T-helper 22 cell (primary cell): ENCODE results near the gene PRKD2.
"Not testable (repeated sequence)": the region's sequence is repeated elsewhere in the genome, so short reads cannot be mapped to it uniquely, and the experiment has no call there.

Experiments
- DNase-seq: peaks from one replicate; pipeline ENCODE4 v3.0.0-alpha.2; 2020; ENCODE audit warnings: low read depth

The PRKD2 gene

GRCh38 chr19:46631481-46631880, 85.4 kb downstream of the PRKD2 start:
- DNase-seq: no peak

GRCh38 chr19:46630586-46631205, 86.2 kb downstream of the PRKD2 start:
- no peak for DNase-seq

DNA sequence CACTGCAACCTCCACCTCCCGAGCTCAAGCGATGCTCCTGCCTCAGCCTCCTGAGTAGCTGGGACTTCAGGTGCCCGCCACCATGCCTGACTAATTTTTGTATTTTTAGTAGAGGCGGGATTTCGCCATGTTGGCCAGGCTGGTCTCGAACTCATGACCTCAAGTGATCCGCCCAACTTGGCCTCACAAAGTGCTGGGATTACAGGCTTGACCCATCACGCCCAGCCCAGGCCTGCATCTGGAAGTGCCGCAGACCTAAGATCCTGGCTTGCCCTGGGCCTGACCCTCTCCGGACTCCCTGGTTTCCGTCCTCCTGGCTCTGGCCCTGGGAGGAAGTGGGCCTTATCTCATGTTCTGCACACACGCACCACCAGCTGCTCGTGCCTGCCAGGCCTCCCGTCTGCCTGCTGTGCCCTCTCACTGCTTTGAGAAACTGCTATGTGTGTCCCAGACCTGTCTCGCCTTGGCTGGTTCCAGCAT, 87.3 kb downstream of the PRKD2 start:
- no peak for DNase-seq

DNA sequence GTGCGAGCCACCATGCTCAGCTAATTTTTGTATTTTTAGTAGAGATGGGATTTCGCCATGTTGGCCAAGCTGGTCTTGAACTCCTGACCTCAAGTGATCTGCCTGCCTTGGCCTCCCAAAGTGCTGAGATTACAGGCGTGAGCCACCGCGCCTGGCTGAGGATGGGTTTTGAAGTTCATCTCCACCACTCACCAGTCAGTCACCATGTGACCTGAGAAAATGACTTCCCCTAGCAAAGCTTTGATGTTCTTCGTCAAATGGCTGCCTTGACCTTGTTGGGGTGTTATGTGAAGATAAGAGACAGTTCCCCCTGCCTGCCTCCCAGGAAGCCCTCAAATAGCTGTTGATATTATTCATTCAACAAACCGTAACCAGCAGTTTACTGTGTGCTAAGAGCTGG, 87.9 kb downstream of the PRKD2 start:
- not testable (repeated sequence) for DNase-seq

GRCh38 chr19:46626446-46626845, 90.5 kb downstream of the PRKD2 start:
- no peak for DNase-seq

DNA sequence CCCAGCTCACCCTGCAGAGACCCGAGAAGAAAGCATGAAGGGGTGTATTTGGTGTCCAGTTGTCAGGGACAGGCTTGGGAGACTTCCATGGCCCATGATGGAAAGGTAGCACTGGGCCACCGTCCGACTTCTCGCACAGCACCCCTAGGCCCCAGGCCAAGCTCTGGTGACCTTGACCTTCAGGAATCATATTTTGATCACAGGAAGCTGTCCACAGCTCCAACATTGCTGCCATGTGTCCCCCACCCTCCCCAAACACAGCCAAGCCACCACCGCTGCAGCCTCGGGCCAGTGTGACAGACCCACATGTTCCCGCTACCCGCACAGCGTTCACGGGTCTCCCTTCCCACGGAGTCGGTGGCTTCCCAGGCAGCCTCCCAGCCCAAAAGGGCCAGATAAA, 91.2 kb downstream of the PRKD2 start:
- DNase-seq: no peak

DNA sequence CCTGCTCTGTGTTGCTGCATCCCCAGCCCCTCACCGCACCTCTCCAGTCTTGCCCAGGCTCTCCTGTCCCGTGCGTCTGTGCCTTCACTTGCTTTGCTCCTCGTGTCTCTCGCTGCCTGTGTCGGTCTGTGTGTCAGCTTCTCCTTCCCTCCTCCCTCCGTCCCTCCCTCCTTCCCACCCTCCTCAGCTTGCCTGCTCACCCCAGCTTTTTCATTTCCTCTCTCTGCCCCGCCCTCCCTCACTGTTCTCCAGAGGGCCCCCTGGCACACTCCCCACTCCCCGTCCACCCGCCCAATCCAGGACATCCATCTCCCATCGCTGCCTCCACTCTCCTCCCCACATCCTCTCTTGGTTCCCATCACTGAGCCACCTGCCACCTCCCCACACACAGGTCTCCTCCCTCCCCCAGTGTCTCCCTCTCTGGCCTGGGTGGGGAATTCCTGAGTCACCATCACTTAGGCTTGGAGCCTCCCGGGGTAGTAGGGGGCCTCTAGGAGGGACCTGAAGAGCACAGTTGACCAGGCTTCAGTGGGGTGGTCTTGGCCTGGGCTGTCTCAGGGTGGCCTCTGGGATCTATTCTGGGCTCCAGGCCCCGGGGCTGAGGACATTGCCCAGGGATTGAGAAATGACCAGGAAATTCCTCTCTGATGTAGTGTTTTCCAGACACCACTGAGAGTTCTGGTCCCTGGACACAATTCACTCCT, 91.8 kb downstream of the PRKD2 start, which contains the start of gene PTGIR:
PTGIR (minus strand) TSS at position 132 of the 704 bp plus-strand sequence. CDS start 864 bp downstream, outside the sequence.
- DNase-seq: no peak
